Smooth muscle cell (in vitro differentiated cells): ENCODE measurements around the gene DYNC1I1. TPM values are rescaled to one million over a fixed set of nuclear protein-coding genes. Genes with fewer than 3 reads are reported as not detected.

ENCODE experiments used
- DNase-seq: peaks from one replicate; lab custom pipeline; 2025; ENCODE audit not compliant: unreplicated experiment; lab: John Stamatoyannopoulos, UW
- H2AFZ ChIP-seq: fragments of 200-600 bp; sonication (generic); 2 replicates; pipeline ENCODE4 v1.6.0; 2016; ENCODE audit warnings: antibody characterized with exemption, low read depth, mild to moderate bottlenecking
- H3F3A ChIP-seq: fragments of 200-600 bp; sonication (generic); 2 replicates; pipeline ENCODE4 v1.6.0; 2017; ENCODE audit warnings: antibody characterized with exemption, low read depth
- H3K27ac ChIP-seq: fragments of 200-600 bp; sonication (generic); 2 replicates; pipeline ENCODE4 v1.5.1; 2016; ENCODE audit warnings: low read depth, mild to moderate bottlenecking
- H3K27me3 ChIP-seq: fragments of 200-600 bp; sonication (generic); 2 replicates; pipeline ENCODE4 v1.6.1; 2016; ENCODE audit warnings: low read depth, mild to moderate bottlenecking
- H3K36me3 ChIP-seq: fragments of 200-600 bp; sonication (generic); 2 replicates; pipeline ENCODE4 v1.5.1; 2016; ENCODE audit warnings: low read depth
- H3K4me1 ChIP-seq: fragments of 200-600 bp; sonication (generic); 2 replicates; pipeline ENCODE4 v1.5.1; 2016; ENCODE audit warnings: low read depth
- H3K4me2 ChIP-seq: fragments of 200-600 bp; sonication (generic); 2 replicates; pipeline ENCODE4 v1.6.0; 2016; ENCODE audit warnings: mild to moderate bottlenecking
- H3K4me3 ChIP-seq: fragments of 200-600 bp; sonication (generic); 2 replicates; pipeline ENCODE4 v1.5.1; 2016; ENCODE audit warnings: mild to moderate bottlenecking
- H3K79me2 ChIP-seq: fragments of 200-600 bp; sonication (generic); 2 replicates; pipeline ENCODE4 v1.6.0; 2016; ENCODE audit warnings: low read depth, mild to moderate bottlenecking
- H3K9ac ChIP-seq: fragments of 200-600 bp; sonication (generic); 2 replicates; pipeline ENCODE4 v1.6.0; 2016; ENCODE audit warnings: low read depth
- H3K9me3 ChIP-seq: fragments of 200-600 bp; sonication (generic); replicated peaks from 2 replicates; pipeline ENCODE4 v1.5.1; 2016; ENCODE audit warnings: low read depth
- H4K20me1 ChIP-seq: fragments of 200-600 bp; sonication (generic); 2 replicates; pipeline ENCODE4 v1.6.0; 2016; ENCODE audit warnings: low read depth
- WGBS: methylation state at CpG from one replicate; pipeline ENCODE4 v1.1.7; 2016; ENCODE audit warnings: low lambda C conversion rate; 5-methylcytosine and 5-hydroxymethylcytosine counted together
- polyA plus RNA-seq: library from polyadenylated mRNA; unstranded; fragments of >200 nt; fragmentation: Nextera tagmentation; extraction: Ambion mirVana; gene quantifications from 2 replicates; pipeline ENCODE4 v1.2.1, GENCODE V29; 2016
- total RNA-seq: library from RNA; depleted of rRNA; stranded (reverse); fragments of >200 nt; gene quantifications from 2 replicates; pipeline ENCODE4 v1.2.3, GENCODE V29; 2014
- TF ChIP-seq, protein P1 (sequence below): fragments of 200-600 bp; sonication (generic); IDR thresholded peaks from 2 replicates; pipeline ENCODE4 v1.5.1; 2017; ENCODE audit warnings: borderline replicate concordance, mild to moderate bottlenecking, antibody characterized with exemption; ENCODE audit not compliant: insufficient read depth, poor library complexity, severe bottlenecking

DYNC1I1 gene
- total and polyA plus RNA-seq, 2 experiments from 2014 or later, result 1.1 to 2.4 TPM

DNA sequence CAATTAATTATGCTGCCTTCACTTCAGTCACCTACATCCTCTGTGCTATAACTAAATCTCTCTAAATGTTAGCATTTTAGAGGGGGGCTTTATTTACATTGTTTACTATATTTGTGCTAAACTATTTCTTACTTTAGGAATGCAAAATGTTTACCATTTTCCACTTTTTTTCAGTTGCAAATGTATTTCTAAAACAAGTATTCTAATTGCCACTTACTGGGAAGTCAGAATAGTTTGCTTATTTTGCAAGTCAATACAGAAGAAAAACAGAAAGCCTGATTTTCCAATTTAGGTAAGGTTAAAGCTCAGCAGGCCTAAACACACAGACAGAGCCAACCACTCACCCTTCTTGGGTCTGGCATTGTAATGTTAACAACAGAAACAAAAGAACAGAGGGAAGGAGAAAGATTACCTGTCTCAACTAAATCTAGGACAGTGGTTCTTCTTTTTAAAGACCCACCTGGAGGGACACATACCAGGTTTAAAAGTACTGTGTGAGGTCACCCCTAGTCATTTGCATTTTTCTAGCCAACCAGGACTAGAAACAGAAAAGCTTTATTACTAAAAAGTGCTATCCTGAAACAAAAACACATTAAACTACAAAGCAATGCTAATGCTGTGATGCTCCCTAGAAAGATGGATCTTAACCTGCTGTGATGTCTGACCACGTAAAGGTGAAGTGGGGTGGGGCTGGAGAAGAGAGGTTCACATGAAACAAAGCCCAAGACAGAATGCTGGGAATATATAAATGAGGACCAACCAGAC is 371.3 kb downstream of the DYNC1I1 start:
- Histone ChIP-seq H3K4me3 (no peak overlapping the region), H4K20me1 (no peaks in the 10 kb centered on the region), H3K4me1 (peaks cover 19% of the 10 kb centered on the region), H3K9me3 (no peaks in the 10 kb centered on the region), H3K36me3 (peaks cover 3% of the 10 kb centered on the region), H2AFZ (no peak overlapping the region), H3K27ac (no peak overlapping the region), H3K9ac (no peak overlapping the region), H3K79me2 (no peaks in the 10 kb centered on the region), H3K27me3 (no peaks in the 10 kb centered on the region), H3K4me2 (no peak overlapping the region), H3F3A (no peaks in the 10 kb centered on the region)
- WGBS, result 44% methylated on average over 1 of the region's 1 CpG
- TF ChIP-seq, protein P1, sequence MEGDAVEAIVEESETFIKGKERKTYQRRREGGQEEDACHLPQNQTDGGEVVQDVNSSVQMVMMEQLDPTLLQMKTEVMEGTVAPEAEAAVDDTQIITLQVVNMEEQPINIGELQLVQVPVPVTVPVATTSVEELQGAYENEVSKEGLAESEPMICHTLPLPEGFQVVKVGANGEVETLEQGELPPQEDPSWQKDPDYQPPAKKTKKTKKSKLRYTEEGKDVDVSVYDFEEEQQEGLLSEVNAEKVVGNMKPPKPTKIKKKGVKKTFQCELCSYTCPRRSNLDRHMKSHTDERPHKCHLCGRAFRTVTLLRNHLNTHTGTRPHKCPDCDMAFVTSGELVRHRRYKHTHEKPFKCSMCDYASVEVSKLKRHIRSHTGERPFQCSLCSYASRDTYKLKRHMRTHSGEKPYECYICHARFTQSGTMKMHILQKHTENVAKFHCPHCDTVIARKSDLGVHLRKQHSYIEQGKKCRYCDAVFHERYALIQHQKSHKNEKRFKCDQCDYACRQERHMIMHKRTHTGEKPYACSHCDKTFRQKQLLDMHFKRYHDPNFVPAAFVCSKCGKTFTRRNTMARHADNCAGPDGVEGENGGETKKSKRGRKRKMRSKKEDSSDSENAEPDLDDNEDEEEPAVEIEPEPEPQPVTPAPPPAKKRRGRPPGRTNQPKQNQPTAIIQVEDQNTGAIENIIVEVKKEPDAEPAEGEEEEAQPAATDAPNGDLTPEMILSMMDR, result no peak
- DNase-seq, result no peak

DNA sequence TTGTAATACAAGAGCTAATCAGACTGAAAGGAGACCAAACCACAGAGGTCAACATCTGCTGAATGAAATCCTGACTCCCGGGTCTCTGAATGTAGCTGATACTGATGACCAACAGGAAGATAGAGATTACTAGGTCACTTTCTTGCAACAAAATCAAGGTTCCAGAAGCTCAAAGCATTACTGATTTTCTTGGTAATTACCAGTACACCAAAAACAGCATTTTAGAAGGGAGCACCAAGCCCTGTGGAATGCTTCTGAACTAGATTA is 371.8 kb downstream of the DYNC1I1 start:
- Histone ChIP-seq H3K79me2 (no peaks in the 10 kb centered on the region), H3K4me1 (peaks cover 19% of the 10 kb centered on the region), H3K27ac (no peak overlapping the region), H3K9ac (no peak overlapping the region), H3K4me2 (no peak overlapping the region), H3K27me3 (no peaks in the 10 kb centered on the region), H3K9me3 (no peaks in the 10 kb centered on the region), H2AFZ (no peak overlapping the region), H3K36me3 (peaks cover 3% of the 10 kb centered on the region), H3F3A (no peaks in the 10 kb centered on the region), H3K4me3 (no peak overlapping the region), H4K20me1 (no peaks in the 10 kb centered on the region)
- 13% methylated on average over 1 of the region's 1 CpG for WGBS
- TF ChIP-seq, protein P1, result no peak
- no peak for DNase-seq

Other genes with a start within 250 kb of the DYNC1I1 start
- not detected in 2 replicates for gene PDK4, start 176.0 kb upstream of the DYNC1I1 start, total RNA-seq
- 0.37 TPM in 1 of 2 replicates, not detected in the other for gene PDK4, start 176.0 kb upstream of the DYNC1I1 start, polyA plus RNA-seq